Stimulated activated CD4-positive, alpha-beta T cell treated with anti-CD3 and anti-CD28 coated beads, TNF-alpha, amount 100 ng/mL, for 4 hours (primary cell): ENCODE results near the gene CR1L.
"Not testable (repeated sequence)": the region's sequence is repeated elsewhere in the genome, so short reads cannot be mapped to it uniquely, and the experiment has no call there.

Source experiments
- DNase-seq, 3 experiments: peaks; one replicate each; pipeline ENCODE4 v3.0.0-alpha.2; 2020; ENCODE audit warnings: low read depth in 3 of 3

CR1L gene

GRCh38 chr1:207682872-207683434, 38.0 kb downstream of the CR1L start:
- DNase-seq, result not testable (repeated sequence)

DNA sequence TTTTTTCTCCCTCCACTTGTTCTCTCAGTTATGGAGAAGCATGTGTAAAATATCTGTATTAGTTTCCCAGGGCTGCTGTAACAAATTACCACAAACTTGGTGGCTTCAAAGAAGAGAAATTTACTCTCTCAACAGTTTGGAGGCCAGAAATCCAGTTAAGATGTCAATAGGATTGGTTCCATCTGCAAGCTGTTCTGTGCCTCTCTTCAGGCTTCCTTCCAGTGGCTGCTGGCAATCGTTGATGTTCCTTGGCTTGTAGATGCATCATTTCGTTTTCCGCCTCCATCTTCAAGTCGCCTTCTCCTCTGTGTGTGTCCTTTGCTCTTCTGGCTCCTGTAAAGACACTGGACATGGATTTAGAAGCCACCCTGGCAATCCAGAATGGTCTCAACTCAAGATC, 45.6 kb downstream of the CR1L start:
- not testable (repeated sequence) for DNase-seq

GRCh38 chr1:207691010-207691409, 46.1 kb downstream of the CR1L start:
- no peak for DNase-seq

GRCh38 chr1:207691841-207692240, 46.9 kb downstream of the CR1L start:
- no peak for DNase-seq

DNA sequence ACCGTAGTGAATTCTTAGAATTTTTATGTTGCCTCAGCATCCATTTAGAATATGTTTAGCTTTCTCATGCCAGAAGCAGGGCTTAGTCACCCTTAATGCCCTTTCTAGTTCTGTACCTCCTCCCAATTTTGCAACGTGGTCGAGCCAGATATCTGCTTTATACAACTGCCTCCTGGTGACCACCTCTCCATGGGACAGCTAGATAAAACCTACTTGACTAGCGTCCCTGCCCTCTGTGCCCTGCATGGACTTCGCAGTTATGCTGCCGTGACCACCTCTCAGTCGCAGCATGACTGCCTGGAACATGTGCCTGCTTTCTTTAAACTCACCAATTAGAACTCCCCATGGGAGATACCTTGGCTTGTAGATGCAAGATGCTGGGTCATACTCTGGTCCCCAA, 47.4 kb downstream of the CR1L start:
- DNase-seq, result not testable (repeated sequence)

GRCh38 chr1:207695891-207696290, 51.0 kb downstream of the CR1L start:
- no peak for DNase-seq

DNA sequence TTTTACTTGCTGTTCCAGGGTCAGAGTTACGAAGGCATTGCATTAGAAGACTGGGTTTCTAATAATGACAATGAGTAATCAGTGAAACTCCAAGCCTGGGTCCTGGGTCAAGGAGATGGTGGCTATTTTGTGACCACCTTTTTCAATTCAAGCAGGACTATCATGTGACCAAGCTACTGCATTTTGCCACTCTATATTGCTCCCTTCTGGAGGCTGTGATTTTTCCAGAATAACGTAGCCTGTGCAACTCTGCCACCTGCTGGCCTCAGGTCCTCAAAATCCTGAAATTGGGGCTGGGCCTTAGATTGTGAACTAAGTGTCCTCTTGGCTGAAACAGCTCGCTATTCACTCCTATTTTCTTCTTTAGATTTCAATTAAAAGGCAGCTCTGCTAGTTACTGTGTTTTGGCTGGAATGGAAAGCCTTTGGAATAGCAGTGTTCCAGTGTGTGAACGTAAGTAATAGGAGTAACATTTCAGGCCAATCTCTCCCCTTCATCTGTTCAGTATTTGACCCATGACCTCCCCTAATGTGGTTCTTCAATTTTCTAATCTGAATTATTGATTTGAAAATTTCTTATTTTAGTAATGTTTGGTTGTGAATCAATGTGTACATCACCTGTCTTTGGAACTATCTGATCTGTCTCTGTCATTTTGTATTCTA, 54.0 kb downstream of the CR1L start:
- DNase-seq, result no peak

GRCh38 chr1:207702317-207702716, 57.4 kb downstream of the CR1L start:
- DNase-seq, result no peak

DNA sequence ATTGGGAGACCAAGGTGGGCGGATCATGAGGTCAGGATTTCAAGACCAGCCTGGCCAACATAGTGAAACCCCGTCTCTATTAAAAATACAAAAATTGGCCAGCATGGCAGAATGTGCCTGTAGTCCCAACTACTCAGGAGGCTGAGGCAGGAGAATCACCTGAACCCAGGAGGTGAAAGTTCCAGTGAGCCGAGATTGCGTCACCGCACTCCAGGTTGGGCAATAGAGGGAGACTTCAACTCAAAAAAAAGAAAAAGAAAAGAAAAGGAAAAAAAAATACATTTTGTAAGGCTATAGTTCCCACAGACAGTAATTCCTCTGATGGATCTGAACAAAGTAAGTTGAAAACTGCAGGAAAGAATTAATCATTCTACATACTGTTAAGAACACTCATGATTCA, 58.8 kb downstream of the CR1L start:
- no peak for DNase-seq

DNA sequence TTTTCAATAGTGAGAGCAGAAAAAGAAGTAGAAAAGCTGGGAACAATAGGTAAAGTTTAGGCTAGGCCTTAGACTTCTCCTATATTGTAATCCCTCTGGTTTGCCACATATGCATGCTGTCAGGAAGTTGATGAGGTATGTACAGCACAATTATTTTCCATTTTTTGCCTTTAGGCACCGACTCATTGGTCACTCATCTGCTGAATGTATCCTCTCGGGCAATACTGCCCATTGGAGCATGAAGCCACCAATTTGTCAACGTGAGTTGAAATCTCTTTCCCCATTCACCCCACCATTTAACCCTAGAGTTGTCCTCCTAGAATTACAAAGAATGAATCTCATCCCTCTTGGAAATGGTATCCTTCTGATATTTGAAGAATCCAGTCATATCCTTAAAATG, 63.1 kb downstream of the CR1L start:
- DNase-seq, result not testable (repeated sequence)

- DNase-seq, result no peak
Measured at GRCh38 chr1:207711285-207711684, 66.4 kb downstream of the CR1L start.

- not testable (repeated sequence) for DNase-seq
Measured at GRCh38 chr1:207712701-207713100, 67.8 kb downstream of the CR1L start.

- no peak for DNase-seq
Measured at GRCh38 chr1:207713529-207713928, 68.6 kb downstream of the CR1L start.

DNA sequence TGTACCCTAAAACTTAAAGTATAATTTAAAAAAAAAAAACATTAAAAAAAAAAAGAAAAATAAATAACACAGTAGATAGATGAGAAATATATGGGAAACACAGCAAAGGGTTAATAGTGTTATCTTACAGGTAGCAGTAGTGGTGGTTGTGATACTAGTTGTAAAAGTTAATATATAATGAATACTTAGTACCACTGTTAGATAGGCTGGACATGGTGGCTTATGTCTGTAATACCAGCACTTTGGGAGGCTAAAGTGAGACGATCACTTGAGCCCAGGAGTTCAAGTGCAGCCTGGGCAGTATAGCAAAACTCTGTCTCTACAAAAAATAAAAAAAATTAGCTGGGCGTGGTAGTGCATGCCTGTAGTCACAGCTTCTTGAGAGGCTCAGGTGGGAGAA, 74.3 kb downstream of the CR1L start:
- no peak for DNase-seq

- not testable (repeated sequence) for DNase-seq
Measured at GRCh38 chr1:207728200-207728858, 83.4 kb downstream of the CR1L start.

GRCh38 chr1:207737503-207738157, 92.7 kb downstream of the CR1L start:
- DNase-seq, result not testable (repeated sequence)

GRCh38 chr1:207738158-207738659, 93.3 kb downstream of the CR1L start:
- DNase-seq, result not testable (repeated sequence)

DNA sequence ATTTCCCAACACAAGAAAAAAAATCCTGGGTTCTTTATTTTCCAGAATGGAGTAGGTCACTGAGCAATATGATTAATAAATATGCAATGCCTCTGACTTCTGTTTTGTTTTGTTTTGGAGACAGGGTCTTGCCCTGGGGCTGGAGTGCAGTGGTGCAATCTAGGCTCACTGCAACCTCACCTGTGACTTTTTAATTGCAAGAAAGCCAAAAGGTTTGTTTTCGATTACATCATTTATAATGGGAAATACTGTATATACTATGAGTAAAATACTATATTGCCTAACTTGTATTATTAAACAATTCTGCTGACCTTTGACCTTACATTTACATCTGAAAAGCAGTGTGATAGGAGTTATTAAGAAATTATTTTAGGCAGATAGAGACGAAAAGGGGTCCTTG, 95.3 kb downstream of the CR1L start:
- no peak for DNase-seq

GRCh38 chr1:207742850-207743555, 98.1 kb downstream of the CR1L start:
- no peak for DNase-seq

GRCh38 chr1:207744000-207744534, 99.1 kb downstream of the CR1L start:
- DNase-seq, result no peak

GRCh38 chr1:207745285-207745684, 100.4 kb downstream of the CR1L start:
- DNase-seq, result no peak
